ENCODE measurements around the gene BMP7. TPM values are rescaled to one million over a fixed set of nuclear protein-coding genes. Genes with fewer than 3 reads are reported as not detected.
A peak's percentile ranks its signal among the peaks of the same experiment; 100 is the strongest.

Gene BMP7
- total RNA-seq, 1 experiment from 2014 or later: 0.13 TPM

DNA sequence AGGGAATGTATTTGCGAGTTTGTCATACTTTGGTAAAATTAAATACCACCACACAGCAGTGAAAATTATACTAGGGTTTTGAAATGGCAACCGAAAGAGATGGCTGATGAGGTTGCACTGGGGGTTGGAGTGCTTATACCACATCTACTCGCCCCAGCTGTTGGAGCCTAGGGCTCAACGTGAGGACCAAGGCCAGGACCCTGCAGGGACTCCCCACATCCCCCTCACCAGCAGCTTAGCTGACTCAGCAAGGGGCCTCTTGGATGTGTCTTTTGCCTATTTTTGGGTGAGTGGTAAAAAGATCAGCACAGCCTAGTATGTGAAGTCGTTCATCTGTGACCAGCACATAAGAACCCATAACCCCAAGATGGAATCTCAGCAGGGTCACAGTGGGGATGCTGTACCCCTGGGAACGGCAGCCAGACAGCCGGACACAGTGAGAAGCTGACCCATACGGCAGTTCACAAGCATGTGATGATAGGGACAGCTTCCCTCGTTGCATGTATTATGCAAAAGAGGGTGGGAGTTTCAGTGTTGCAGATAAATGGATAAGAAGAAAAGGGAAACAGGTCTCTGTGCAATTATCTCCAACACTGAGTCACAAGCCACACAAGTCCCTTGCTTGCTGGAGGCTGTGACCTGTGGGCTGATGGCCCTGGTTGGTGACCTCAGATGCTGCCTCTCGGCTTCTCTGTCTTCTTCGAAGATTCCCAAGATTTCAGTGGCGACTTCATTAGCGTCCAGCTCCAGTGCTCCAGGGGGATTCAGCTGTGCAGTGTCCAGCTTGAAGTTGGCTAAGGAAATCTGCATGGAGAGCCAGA lies 42.2 kb upstream of the BMP7 start:
- ChIA-PET CTCF (no interaction called here), POLR2A (ENCODE audit: unreplicated experiment) (interaction anchor here (0.6 kb wide), 1 partner anchor 27 kb away, joined by 6 read pairs; no protein-coding TSS in a partner anchor)
- Histone ChIP-seq H3F3A (ENCODE audit: insufficient read depth, low read depth) (0 out of 2 replicates have a peak, but pooled peaks cover 4% of the 10 kb centered on the region), H3K9me3 (ENCODE audit: insufficient read depth, low read depth) (no peaks in the 10 kb centered on the region), H3K27ac (no peak overlapping the region), H3K36me3 (ENCODE audit: low read depth) (no peaks in the 10 kb centered on the region), H3K4me1 (replicated peaks; ENCODE audit: insufficient read depth) (peaks cover 34% of the 10 kb centered on the region), H4K20me1 (ENCODE audit: insufficient read depth) (no peaks in the 10 kb centered on the region), H3K4me3 (no peak overlapping the region), H3K27me3 (ENCODE audit: insufficient read depth, low read depth) (no peaks in the 10 kb centered on the region), H3K9me2 (ENCODE audit: insufficient read depth) (no peaks in the 10 kb centered on the region), H3K4me2 (peak overlapping the region; percentile 11; the same call in 1 of the 2 replicates), H3K79me2 (ENCODE audit: low read depth) (no peaks in the 10 kb centered on the region), H2AFZ (no peak overlapping the region)
- BruUV-seq (replicated peaks): no TSS peak
- intact Hi-C loops (cut with micrococcal nuclease; ENCODE audit: unreplicated experiment): no loop called here
- TF ChIP-seq, protein P1, sequence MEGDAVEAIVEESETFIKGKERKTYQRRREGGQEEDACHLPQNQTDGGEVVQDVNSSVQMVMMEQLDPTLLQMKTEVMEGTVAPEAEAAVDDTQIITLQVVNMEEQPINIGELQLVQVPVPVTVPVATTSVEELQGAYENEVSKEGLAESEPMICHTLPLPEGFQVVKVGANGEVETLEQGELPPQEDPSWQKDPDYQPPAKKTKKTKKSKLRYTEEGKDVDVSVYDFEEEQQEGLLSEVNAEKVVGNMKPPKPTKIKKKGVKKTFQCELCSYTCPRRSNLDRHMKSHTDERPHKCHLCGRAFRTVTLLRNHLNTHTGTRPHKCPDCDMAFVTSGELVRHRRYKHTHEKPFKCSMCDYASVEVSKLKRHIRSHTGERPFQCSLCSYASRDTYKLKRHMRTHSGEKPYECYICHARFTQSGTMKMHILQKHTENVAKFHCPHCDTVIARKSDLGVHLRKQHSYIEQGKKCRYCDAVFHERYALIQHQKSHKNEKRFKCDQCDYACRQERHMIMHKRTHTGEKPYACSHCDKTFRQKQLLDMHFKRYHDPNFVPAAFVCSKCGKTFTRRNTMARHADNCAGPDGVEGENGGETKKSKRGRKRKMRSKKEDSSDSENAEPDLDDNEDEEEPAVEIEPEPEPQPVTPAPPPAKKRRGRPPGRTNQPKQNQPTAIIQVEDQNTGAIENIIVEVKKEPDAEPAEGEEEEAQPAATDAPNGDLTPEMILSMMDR (conservative IDR thresholded peaks at IDR 0.05): no peak
- no peak for TF ChIP-seq EZH2 (IDR thresholded peaks at IDR 0.05; ENCODE audit: low read depth)
- DNase-seq: peak in 1 of 2 experiments; percentile 75

DNA sequence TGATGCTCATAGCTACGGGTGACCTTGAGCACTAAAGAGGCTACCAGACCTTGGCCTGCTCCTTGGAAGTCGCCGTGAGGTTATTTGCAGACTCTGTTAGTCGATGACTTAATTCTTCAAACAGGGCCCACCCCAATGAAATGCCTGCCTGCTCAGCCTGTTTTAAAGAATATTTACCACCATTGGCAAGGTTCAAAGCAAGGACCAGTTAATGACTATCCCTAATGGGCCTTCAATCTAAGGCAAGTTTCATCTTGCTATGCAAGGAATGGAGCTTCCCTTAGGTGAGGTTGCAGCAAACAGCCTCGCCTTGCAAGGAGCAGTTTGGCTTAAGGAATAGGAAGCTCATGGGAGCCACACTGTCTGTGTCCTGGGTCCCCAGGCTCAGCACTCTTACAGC lies 40.3 kb upstream of the BMP7 start:
- no peak overlapping the region for H2AFZ ChIP-seq
- H3K9me2 ChIP-seq (ENCODE audit: insufficient read depth): no peaks in the 10 kb centered on the region
- H3K79me2 ChIP-seq (ENCODE audit: low read depth): no peaks in the 10 kb centered on the region
- no peaks in the 10 kb centered on the region for H3K9me3 ChIP-seq (ENCODE audit: insufficient read depth, low read depth)
- H3F3A ChIP-seq (ENCODE audit: insufficient read depth, low read depth): 0 out of 2 replicates have a peak, but pooled peaks cover 4% of the 10 kb centered on the region
- TF ChIP-seq EZH2 (IDR thresholded peaks at IDR 0.05; ENCODE audit: low read depth): no peak
- TF ChIP-seq, protein P1 (conservative IDR thresholded peaks at IDR 0.05): no peak
- H3K4me3 ChIP-seq: no peak overlapping the region
- ChIA-PET POLR2A (ENCODE audit: unreplicated experiment) (no interaction called here), CTCF (no interaction called here)
- peaks cover 34% of the 10 kb centered on the region for H3K4me1 ChIP-seq (replicated peaks; ENCODE audit: insufficient read depth)
- no peak overlapping the region for H3K4me2 ChIP-seq
- DNase-seq: peak in 1 of 2 experiments; percentile 48
- intact Hi-C loops (cut with micrococcal nuclease; ENCODE audit: unreplicated experiment): no loop called here
- no peak overlapping the region for H3K27ac ChIP-seq
- no TSS peak for BruUV-seq (replicated peaks)
- H3K36me3 ChIP-seq (ENCODE audit: low read depth): no peaks in the 10 kb centered on the region
- H4K20me1 ChIP-seq (ENCODE audit: insufficient read depth): no peaks in the 10 kb centered on the region
- no peaks in the 10 kb centered on the region for H3K27me3 ChIP-seq (ENCODE audit: insufficient read depth, low read depth)

DNA sequence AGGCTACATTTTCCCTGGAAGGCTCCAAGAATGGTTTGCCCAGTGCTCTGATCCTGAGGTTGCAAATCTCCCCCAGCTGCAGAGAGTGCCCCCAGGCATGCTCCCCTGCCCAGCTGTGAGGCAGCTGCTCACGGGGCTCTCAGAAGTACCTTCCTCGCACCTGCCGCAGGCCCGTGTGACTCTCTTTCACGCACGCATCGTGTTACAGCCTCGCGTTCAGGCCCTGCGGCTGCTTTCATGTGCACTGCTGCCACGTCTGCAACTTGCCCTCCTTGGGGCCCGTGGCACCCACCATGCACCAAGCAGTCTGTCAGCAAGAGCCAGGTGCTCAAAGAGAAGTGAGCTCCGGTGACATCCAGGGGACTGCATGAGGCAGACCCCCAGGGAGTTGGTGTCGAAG lies 34.6 kb upstream of the BMP7 start:
- Histone ChIP-seq H3K4me1 (replicated peaks; ENCODE audit: insufficient read depth) (peaks cover 9% of the 10 kb centered on the region), H4K20me1 (ENCODE audit: insufficient read depth) (no peaks in the 10 kb centered on the region), H3F3A (ENCODE audit: insufficient read depth, low read depth) (0 out of 2 replicates have a peak, but pooled peaks cover 4% of the 10 kb centered on the region), H3K9me2 (ENCODE audit: insufficient read depth) (no peaks in the 10 kb centered on the region), H2AFZ (no peak overlapping the region), H3K36me3 (ENCODE audit: low read depth) (no peaks in the 10 kb centered on the region), H3K27ac (no peak overlapping the region), H3K4me3 (no peak overlapping the region), H3K27me3 (ENCODE audit: insufficient read depth, low read depth) (no peaks in the 10 kb centered on the region), H3K9me3 (ENCODE audit: insufficient read depth, low read depth) (no peaks in the 10 kb centered on the region), H3K4me2 (no peak overlapping the region), H3K79me2 (ENCODE audit: low read depth) (no peaks in the 10 kb centered on the region)
- no TSS peak for BruUV-seq (replicated peaks)
- intact Hi-C loops (cut with micrococcal nuclease; ENCODE audit: unreplicated experiment): no loop called here
- POLR2A ChIA-PET (ENCODE audit: unreplicated experiment): no interaction called here
- CTCF ChIA-PET: interaction anchor here (0.6 kb wide), 1 partner anchor 317 kb away, joined by 7 read pairs; no protein-coding TSS in a partner anchor
- no peak for DNase-seq
- no peak for TF ChIP-seq EZH2 (IDR thresholded peaks at IDR 0.05; ENCODE audit: low read depth)
- TF ChIP-seq, protein P1 (conservative IDR thresholded peaks at IDR 0.05): no peak
